Cardiac fibroblast (primary cell): ENCODE results near the gene SEMA7A.

Experiments
- DNase-seq, 2 donors: peaks; one replicate each; pipeline versions ENCODE4 v3.0.0 to v3.0.0-alpha.2; 2010; ENCODE audit warnings: low read depth in 2 of 2
- H3K4me3 ChIP-seq, 2 donors: replicated peaks in 1 of 2; 1 replicate in 1 of 2; 2 replicates in 1 of 2; pipeline ENCODE4 v1.5.1; 2011; ENCODE audit warnings: low read depth in 2 of 2, low read length in 2 of 2, mild to moderate bottlenecking in 2 of 2, moderate library complexity in 1 of 2
- TF ChIP-seq, protein P1 (sequence below): IDR thresholded peaks from one replicate; pipeline ENCODE4 v1.5.1; 2011; ENCODE audit warnings: low read depth, mild to moderate bottlenecking, low read length, inconsistent platforms

SEMA7A gene

DNA sequence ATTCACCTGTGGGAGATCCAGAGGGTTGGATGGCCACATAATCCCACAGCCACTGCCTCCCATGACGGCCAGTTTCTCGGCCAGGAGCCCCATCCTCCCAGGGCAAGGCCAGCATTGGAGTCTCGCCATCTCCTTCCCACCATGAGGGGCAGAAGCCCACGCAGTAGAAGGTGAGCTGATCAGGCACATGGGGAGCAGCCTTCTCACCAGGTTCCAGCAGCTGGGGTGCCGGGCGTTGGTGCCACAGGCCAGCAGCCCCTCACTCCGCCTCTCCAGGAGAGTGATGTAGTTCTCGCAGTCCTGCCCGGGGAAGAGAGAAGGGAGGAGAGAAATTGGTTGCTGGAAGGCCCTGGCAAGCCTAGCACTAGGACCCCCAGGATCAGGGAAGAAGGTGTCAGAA, 16.1 kb downstream of the SEMA7A start:
- no peak overlapping the region for H3K4me3 ChIP-seq
- no peak for DNase-seq
- TF ChIP-seq, protein P1, sequence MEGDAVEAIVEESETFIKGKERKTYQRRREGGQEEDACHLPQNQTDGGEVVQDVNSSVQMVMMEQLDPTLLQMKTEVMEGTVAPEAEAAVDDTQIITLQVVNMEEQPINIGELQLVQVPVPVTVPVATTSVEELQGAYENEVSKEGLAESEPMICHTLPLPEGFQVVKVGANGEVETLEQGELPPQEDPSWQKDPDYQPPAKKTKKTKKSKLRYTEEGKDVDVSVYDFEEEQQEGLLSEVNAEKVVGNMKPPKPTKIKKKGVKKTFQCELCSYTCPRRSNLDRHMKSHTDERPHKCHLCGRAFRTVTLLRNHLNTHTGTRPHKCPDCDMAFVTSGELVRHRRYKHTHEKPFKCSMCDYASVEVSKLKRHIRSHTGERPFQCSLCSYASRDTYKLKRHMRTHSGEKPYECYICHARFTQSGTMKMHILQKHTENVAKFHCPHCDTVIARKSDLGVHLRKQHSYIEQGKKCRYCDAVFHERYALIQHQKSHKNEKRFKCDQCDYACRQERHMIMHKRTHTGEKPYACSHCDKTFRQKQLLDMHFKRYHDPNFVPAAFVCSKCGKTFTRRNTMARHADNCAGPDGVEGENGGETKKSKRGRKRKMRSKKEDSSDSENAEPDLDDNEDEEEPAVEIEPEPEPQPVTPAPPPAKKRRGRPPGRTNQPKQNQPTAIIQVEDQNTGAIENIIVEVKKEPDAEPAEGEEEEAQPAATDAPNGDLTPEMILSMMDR: no peak

DNA sequence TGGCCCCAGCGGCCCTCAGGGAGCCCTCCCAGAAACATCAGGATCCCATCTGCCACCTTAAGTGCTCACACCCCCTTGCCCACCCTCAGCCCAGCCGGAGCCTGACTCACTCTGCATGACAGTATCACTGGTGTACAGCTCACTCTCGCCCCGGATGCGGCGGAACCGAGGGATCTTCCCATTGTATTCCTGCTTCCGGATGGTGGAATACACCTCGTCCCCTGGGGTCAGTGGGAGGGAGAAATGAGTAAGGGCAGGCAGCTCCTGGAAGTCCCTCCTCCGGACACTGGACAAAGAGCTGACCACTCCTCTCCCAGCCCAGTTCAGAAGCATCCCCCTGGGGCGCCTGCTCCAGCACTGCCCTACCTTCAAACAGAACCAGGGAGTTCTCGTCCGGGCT, 16.5 kb downstream of the SEMA7A start:
- peak; percentile 54 to 93 for DNase-seq
- no peak overlapping the region for H3K4me3 ChIP-seq
- TF ChIP-seq, protein P1: no peak

- TF ChIP-seq, protein P1: no peak
- no peak for DNase-seq
- H3K4me3 ChIP-seq: no peak overlapping the region
These were observed 17.5 kb downstream of the SEMA7A start for GRCh38 chr15:74415966-74416916.

DNA sequence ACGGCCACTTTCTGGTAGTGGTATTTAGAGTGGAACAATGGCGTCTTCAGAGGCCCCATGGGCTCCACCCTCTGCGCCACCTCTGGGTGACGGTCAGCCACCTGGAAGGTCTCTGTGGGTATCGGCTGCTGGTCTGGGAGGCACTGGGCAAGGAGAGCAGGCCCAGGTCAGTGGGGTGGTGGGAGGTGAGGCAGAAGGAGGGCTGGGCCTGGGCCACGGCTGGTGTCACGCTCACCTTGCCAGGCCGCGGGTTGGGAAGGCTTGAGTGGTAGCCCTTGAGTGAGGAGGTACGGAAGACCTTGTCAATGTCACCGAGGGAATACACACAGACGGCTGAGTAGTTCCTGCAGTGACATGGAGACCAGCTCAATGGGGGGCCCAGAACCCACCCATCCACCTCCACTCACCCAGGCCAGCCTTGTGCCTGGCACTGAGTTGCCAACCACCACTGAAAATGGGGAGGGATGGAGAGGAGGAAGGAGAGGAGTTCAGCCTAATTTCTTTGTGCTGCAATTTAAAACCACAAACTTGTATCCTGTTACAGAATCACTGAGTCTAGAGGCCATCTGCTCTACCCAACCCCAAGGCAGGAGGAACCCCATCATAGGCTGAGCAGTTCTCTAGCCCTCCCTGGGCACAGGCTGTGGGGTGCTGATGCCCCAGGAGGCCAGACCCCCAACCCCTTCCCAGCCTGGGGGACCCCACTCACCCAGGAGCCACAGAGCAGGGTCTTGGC, 19.0 kb downstream of the SEMA7A start:
- H3K4me3 ChIP-seq: no peak overlapping the region
- DNase-seq: no peak
- TF ChIP-seq, protein P1: no peak

DNA sequence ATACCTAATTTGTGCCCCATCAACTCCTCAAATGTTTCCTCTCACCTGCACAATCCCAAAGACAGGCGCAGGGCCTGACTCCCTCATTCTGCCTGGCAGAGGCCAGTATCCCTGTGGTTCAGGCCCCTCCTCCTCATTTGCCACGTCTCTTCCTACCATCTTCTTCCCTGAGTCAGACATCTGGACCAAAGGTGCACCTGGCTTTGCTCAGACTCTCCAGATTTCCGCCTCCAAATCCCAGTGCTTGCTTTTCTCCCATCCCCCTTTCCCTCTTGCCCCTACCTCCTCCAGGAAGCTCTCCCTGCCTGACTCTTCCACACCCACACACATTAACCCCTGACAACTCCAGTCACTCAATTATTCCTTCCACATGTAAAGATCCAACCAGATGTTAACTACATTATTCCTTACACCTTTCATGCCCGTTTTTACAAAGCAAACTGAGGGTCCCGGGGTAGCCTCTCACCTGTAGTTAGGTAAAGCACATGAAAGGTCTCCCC, 19.6 kb downstream of the SEMA7A start:
- no peak overlapping the region for H3K4me3 ChIP-seq
- DNase-seq: no peak
- TF ChIP-seq, protein P1: no peak

DNA sequence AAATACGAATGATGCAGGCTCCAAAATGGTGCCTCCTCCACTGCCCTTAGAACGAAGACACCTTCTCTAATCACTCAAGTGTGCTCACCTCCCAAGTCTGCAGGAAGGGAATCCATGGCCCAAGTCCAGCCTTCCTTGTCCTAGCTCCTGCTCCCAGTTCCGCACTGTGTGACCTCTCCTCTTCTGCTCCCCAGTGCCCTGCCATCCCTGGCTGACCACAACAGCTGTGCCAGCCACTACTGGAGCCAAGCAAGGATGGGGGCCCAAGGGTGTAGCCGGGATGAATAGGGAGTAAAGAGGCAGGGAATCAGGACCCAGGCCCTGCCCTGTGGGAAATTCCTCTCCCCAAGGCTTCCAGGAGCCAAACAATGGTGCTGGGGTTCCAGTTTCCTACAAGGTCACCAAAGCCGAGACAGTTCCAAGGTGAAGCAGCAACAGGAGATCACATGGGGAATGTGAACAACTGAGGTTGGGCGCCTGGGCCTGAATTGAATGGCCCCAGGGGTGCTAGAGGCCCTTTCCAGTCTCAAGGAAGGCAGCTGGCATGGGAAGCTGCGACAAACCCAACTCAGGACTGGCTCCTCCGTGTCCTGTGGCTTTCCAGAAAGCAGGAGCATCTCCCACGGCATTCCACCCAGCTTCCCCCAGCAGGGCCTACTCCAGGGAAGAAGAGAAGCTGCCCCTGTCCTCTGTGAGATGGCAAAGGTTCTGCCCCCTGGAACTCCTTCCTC, 20.2 kb downstream of the SEMA7A start:
- TF ChIP-seq, protein P1: no peak
- H3K4me3 ChIP-seq: no peak overlapping the region
- DNase-seq: no peak
